ENCODE measurements around the gene RNF151.

GRCh38 chr16:1922357-1922756 is 44.3 kb upstream of the RNF151 start:
- TF ChIP-seq EZH2phosphoT487 (IDR thresholded peaks at IDR 0.05; ENCODE audit: low read depth): no peak
- TF ChIP-seq CTCF (IDR thresholded peaks at IDR 0.05; ENCODE audit: low read depth, low read length): no peak

All from OCI-LY3 (cell line).